Prostate gland (tissue), 2 donors: ENCODE results near the gene MAN2B2.

Experiments used
- POLR2A ChIP-seq: fragments of 450-650 bp; IDR thresholded peaks from one replicate; pipeline ENCODE4 v1.6.1; 2016; ENCODE audit warnings: antibody characterized with exemption, mild to moderate bottlenecking
- POLR2AphosphoS5 ChIP-seq: sonication (generic); formaldehyde crosslinking; IDR thresholded peaks from one replicate; pipeline ENCODE4 v1.6.1; 2017; ENCODE audit warnings: antibody characterized with exemption
- TF ChIP-seq, protein P1 (sequence below), 4 experiments: fragments of 200-600 bp in 2 of 4; fragments of 450-650 bp in 2 of 4; sonication (generic) in 2 of 4; IDR thresholded peaks; 1 replicate in 3 of 4; 2 replicates in 1 of 4; pipeline ENCODE4 v1.5.1; 2016 to 2019; ENCODE audit warnings: antibody characterized with exemption in 4 of 4, mild to moderate bottlenecking in 2 of 4, moderate library complexity in 2 of 4

DNA sequence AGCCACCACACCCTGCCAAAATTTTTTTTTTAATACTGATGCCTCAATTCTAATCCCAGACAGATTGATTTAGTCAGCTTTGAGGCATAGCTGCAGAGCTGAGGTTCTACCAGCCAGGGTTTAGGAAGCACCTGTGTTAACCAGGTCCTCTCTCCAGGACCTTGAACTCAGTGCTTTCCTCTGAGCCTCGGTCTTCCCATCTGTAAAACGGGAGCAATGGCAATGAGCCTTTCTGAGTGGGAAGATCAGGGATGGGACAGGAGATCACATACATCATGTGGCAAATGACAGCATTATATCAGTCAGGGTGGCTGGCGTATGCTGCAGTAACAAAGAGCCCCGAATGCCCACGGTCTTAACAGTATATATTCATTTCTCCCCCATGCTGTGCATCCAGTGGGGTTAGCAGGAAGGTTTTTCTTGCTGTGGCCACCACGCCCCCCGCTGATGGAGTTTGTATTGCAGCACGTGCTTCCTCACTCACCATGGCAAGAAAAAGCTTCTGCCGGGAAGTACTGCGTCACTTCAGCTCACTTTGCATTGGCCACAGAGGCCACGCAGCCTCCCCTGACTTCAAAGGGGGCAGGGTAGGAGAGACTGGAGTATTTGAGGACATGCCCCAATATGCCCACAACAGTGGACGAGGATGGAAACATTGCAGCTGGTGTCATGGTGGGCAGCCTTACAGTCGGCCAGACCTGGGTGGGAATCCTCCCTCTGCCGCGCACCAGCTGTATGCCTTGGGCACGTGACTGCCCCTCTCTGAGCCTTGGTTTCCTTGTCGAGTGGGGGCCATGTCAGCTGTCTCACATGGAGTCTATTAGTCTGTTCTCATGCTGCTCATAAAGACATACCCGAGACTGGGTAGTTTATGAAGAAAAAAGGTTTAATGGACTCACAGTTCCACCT lies 41.4 kb downstream of the MAN2B2 start:
- TF ChIP-seq, protein P1, sequence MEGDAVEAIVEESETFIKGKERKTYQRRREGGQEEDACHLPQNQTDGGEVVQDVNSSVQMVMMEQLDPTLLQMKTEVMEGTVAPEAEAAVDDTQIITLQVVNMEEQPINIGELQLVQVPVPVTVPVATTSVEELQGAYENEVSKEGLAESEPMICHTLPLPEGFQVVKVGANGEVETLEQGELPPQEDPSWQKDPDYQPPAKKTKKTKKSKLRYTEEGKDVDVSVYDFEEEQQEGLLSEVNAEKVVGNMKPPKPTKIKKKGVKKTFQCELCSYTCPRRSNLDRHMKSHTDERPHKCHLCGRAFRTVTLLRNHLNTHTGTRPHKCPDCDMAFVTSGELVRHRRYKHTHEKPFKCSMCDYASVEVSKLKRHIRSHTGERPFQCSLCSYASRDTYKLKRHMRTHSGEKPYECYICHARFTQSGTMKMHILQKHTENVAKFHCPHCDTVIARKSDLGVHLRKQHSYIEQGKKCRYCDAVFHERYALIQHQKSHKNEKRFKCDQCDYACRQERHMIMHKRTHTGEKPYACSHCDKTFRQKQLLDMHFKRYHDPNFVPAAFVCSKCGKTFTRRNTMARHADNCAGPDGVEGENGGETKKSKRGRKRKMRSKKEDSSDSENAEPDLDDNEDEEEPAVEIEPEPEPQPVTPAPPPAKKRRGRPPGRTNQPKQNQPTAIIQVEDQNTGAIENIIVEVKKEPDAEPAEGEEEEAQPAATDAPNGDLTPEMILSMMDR (IDR thresholded peaks at IDR 0.05), result no peak
- TF ChIP-seq POLR2AphosphoS5 (no peak), POLR2A (no peak)
